Sigmoid colon (tissue), 7 donors: ENCODE results near the gene DDOST. TPM values are rescaled to one million over a fixed set of nuclear protein-coding genes. Genes with fewer than 3 reads are reported as not detected.

ENCODE experiments used
- DNase-seq: peaks from one replicate; pipeline ENCODE4 v3.0.0-alpha.2; 2019
- H3K27ac ChIP-seq, 4 donors: fragments of 200-600 bp; sonication (generic); one replicate each; pipeline ENCODE4 v1.5.1; 2016 to 2019; ENCODE audit warnings: mild to moderate bottlenecking in 1 of 4
- H3K27me3 ChIP-seq, 3 donors: fragments of 200-600 bp; sonication (generic); one replicate each; pipeline ENCODE4 v1.5.1; 2019; ENCODE audit warnings: mild to moderate bottlenecking in 1 of 3
- H3K36me3 ChIP-seq, 4 donors: fragments of 200-600 bp; sonication (generic); one replicate each; pipeline ENCODE4 v1.5.1; 2016 to 2019
- H3K4me1 ChIP-seq, 4 donors: fragments of 200-600 bp; sonication (generic); one replicate each; pipeline ENCODE4 v1.5.1; 2017 to 2019
- H3K4me3 ChIP-seq, 4 donors: fragments of 200-600 bp; sonication (generic); one replicate each; pipeline ENCODE4 v1.5.1; 2017 to 2019; ENCODE audit warnings: mild to moderate bottlenecking in 2 of 4, moderate library complexity in 1 of 4
- H3K9me3 ChIP-seq, 4 donors: fragments of 200-600 bp in 3 of 4; sonication (generic) in 3 of 4; one replicate each; pipeline versions ENCODE4 v1.5.1 to v1.6.1; 2013 to 2019
- EP300 ChIP-seq, 4 donors: sonication (generic); formaldehyde crosslinking; IDR thresholded peaks; one replicate each; pipeline ENCODE4 v1.6.1; 2017; ENCODE audit warnings: antibody characterized with exemption in 4 of 4
- POLR2A ChIP-seq, 2 donors: fragments of 450-650 bp; IDR thresholded peaks; one replicate each; pipeline ENCODE4 v1.6.1; 2016; ENCODE audit warnings: antibody characterized with exemption in 2 of 2, mild to moderate bottlenecking in 2 of 2, moderate library complexity in 2 of 2
- POLR2AphosphoS5 ChIP-seq, 4 donors: sonication (generic); formaldehyde crosslinking; IDR thresholded peaks; one replicate each; pipeline ENCODE4 v1.6.1; 2017; ENCODE audit warnings: antibody characterized with exemption in 4 of 4
- WGBS, 2 donors: extraction: QIAGEN DNeasy Blood & Tissue Kit; methylation state at CpG; one replicate each; pipeline ENCODE4 v1.1.7; 2013; 5-methylcytosine and 5-hydroxymethylcytosine counted together
- intact Hi-C: fragments of 100-400 bp; cut with DNase I; formaldehyde crosslinking; loops from one replicate; pipeline ENCODE4 v1.15.1; 2023
- polyA plus RNA-seq, 3 donors: library from polyadenylated mRNA; stranded (reverse); fragments of 200-250 nt; gene quantifications; one replicate each; pipeline ENCODE4 v1.2.3, GENCODE V29; 2013
- total RNA-seq, 4 donors: library from RNA; depleted of rRNA; stranded (reverse); fragments of >200 nt; gene quantifications; one replicate each; pipeline ENCODE4 v1.1.0, GENCODE V29; 2016
- TF ChIP-seq, protein P1 (sequence below), 4 experiments: fragments of 450-650 bp in 3 of 4; fragments of 200-600 bp in 1 of 4; IDR thresholded peaks; one replicate each; pipeline ENCODE4 v1.5.1; 2016 to 2019; ENCODE audit warnings: antibody characterized with exemption in 4 of 4, mild to moderate bottlenecking in 3 of 4, moderate library complexity in 2 of 4
- donor health status: healthy with polysubstance abuse.
- donor health status: Bipolar disorder and iron deficiency.
- donor health status: healthy.

The DDOST gene
- total and polyA plus RNA-seq, 7 donors = 61.3 to 243 (median 88.5) TPM

DNA sequence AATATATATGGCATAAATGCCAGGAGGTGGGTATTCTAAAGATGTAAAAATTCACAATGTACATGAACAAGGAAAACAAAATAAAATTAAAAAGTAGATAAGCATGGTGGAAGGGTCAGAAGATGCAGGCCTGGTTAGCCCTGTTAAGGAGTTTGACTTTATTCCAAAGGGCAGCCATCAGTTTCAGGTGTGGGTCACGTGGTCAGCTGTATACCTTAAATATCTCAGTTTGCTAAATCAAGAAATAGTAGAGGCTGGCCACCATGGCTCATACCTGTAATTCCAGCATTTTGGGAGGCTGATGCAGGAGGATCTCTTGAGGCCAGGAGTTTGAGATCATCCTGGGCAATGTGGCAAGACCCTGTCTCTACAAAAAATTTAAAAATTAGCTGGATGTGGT, 36.5 kb downstream of the DDOST start:
- intact Hi-C loops = no loop called here
- Histone ChIP-seq H3K27me3 (peaks cover 0 to 8% (median 0%) of the 10 kb centered on the region in 3 donors), H3K36me3 (no peaks in the 10 kb centered on the region), H3K4me3 (no peak overlapping the region), H3K4me1 (no peaks in the 10 kb centered on the region), H3K27ac (no peak overlapping the region), H3K9me3 (no peaks in the 10 kb centered on the region)
- DNase-seq = no peak
- 79 to 85% methylated on average over 1 of the region's 1 CpG for WGBS, 2 donors
- TF ChIP-seq EP300 (IDR thresholded peaks at IDR 0.05) (no peak), POLR2AphosphoS5 (IDR thresholded peaks at IDR 0.05) (no peak), POLR2A (IDR thresholded peaks at IDR 0.05) (no peak)
- TF ChIP-seq, protein P1, sequence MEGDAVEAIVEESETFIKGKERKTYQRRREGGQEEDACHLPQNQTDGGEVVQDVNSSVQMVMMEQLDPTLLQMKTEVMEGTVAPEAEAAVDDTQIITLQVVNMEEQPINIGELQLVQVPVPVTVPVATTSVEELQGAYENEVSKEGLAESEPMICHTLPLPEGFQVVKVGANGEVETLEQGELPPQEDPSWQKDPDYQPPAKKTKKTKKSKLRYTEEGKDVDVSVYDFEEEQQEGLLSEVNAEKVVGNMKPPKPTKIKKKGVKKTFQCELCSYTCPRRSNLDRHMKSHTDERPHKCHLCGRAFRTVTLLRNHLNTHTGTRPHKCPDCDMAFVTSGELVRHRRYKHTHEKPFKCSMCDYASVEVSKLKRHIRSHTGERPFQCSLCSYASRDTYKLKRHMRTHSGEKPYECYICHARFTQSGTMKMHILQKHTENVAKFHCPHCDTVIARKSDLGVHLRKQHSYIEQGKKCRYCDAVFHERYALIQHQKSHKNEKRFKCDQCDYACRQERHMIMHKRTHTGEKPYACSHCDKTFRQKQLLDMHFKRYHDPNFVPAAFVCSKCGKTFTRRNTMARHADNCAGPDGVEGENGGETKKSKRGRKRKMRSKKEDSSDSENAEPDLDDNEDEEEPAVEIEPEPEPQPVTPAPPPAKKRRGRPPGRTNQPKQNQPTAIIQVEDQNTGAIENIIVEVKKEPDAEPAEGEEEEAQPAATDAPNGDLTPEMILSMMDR (IDR thresholded peaks at IDR 0.05) = no peak

DNA sequence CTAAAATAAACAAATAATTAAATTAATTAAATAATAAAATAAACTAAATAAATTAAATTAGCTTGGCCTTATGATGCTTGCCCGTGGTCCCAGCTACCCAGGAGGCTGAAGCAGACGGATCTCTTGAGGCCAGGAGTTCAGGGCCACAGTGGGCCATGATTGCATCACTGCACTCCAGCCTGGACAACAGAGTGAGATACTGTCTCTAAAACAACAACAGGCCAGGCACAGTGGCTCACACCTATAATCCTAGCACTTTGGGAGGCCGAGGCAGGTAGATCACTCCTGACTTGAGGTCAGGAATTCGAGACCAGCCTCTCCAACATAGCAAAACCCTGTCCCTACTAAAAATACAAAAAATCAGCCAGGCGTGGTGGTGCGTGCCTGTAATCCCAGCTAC, 40.2 kb downstream of the DDOST start:
- H3K4me1 ChIP-seq = peaks cover 0 to 8% (median 4%) of the 10 kb centered on the region in 4 donors
- no peaks in the 10 kb centered on the region for H3K36me3 ChIP-seq
- intact Hi-C loops = no loop called here
- no peaks in the 10 kb centered on the region for H3K9me3 ChIP-seq
- DNase-seq = no peak
- TF ChIP-seq POLR2AphosphoS5 (IDR thresholded peaks at IDR 0.05) (no peak), EP300 (IDR thresholded peaks at IDR 0.05) (no peak), POLR2A (IDR thresholded peaks at IDR 0.05) (no peak)
- TF ChIP-seq, protein P1 (IDR thresholded peaks at IDR 0.05) = no peak
- H3K27ac ChIP-seq = no peak overlapping the region
- no peak overlapping the region for H3K4me3 ChIP-seq
- peaks cover 0 to 8% (median 0%) of the 10 kb centered on the region in 3 donors for H3K27me3 ChIP-seq
- WGBS, 2 donors = 67 to 77% methylated on average over 6 of the region's 6 CpGs

DNA sequence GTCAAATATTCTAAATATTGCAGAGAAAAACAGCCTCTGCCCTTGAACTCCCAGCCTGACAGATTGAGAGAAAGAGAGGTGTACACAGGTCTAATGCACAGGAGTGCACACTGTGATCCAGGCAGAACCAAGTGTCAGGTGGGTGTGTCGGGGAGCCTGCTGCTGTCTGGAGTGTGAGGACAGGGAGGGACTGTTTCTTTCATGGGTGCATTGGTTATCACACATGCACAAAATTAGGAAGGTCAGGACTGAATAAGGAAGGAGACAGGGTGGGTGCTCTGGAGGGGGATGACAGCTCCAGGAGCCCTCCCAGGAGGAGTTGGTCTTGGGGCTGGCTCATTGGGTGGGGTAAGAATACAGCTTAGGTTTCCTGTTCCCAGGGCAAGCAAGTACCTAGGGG, 41.2 kb downstream of the DDOST start:
- Histone ChIP-seq H3K27me3 (peaks cover 0 to 4% (median 0%) of the 10 kb centered on the region in 3 donors), H3K36me3 (no peaks in the 10 kb centered on the region), H3K4me1 (peaks cover 0 to 11% (median 4%) of the 10 kb centered on the region in 4 donors), H3K27ac (no peak overlapping the region), H3K4me3 (no peak overlapping the region), H3K9me3 (no peaks in the 10 kb centered on the region)
- intact Hi-C loops = no loop called here
- WGBS, 2 donors = 71 to 84% methylated on average over 1 of the region's 1 CpG
- no peak for DNase-seq
- TF ChIP-seq EP300 (IDR thresholded peaks at IDR 0.05) = no peak
- TF ChIP-seq POLR2A (IDR thresholded peaks at IDR 0.05) = no peak
- no peak for TF ChIP-seq POLR2AphosphoS5 (IDR thresholded peaks at IDR 0.05)
- TF ChIP-seq, protein P1 (IDR thresholded peaks at IDR 0.05) = no peak

DNA sequence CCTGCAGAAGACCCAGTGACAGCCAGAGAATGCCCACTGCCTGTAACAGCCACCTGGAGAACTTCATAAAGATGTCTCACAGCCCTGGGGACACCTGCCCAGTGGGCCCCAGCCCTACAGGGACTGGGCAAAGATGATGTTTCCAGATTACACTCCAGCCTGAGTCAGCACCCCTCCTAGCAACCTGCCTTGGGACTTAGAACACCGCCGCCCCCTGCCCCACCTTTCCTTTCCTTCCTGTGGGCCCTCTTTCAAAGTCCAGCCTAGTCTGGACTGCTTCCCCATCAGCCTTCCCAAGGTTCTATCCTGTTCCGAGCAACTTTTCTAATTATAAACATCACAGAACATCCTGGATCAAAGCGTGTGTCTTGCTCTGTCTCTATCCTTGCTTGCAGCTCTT, 42.6 kb downstream of the DDOST start:
- DNase-seq = no peak
- Histone ChIP-seq H3K4me1 (peaks cover 0 to 20% (median 14%) of the 10 kb centered on the region in 4 donors), H3K36me3 (no peaks in the 10 kb centered on the region), H3K27me3 (no peaks in the 10 kb centered on the region), H3K4me3 (no peak overlapping the region), H3K9me3 (no peaks in the 10 kb centered on the region), H3K27ac (no peak overlapping the region)
- TF ChIP-seq POLR2A (IDR thresholded peaks at IDR 0.05) (no peak), POLR2AphosphoS5 (IDR thresholded peaks at IDR 0.05) (no peak), EP300 (IDR thresholded peaks at IDR 0.05) (no peak)
- TF ChIP-seq, protein P1 (IDR thresholded peaks at IDR 0.05) = no peak
- WGBS, 2 donors = 47 to 67% methylated on average over 4 of the region's 4 CpGs
- intact Hi-C loops = no loop called here
